Activated naive CD4-positive, alpha-beta T cell treated with anti-CD3 and anti-CD28 coated beads, Interleukin-2, amount 50 U/mL, for 24 hours (primary cell): ENCODE results near the gene NPBWR2.
A peak's percentile ranks its signal among the peaks of the same experiment; 100 is the strongest.
"Not testable (repeated sequence)": the region's sequence is repeated elsewhere in the genome, so short reads cannot be mapped to it uniquely, and the experiment has no call there.

Source experiments
- H3K27ac Mint-ChIP-seq: one replicate; pipeline ENCODE4 v1.8.0; 2021; ENCODE audit warnings: mild to moderate bottlenecking, mixed read lengths
- H3K27me3 Mint-ChIP-seq: one replicate; pipeline ENCODE4 v1.8.0; 2021; ENCODE audit warnings: mixed read lengths
- H3K36me3 Mint-ChIP-seq: one replicate; pipeline ENCODE4 v1.8.0; 2021; ENCODE audit warnings: mixed read lengths
- H3K4me1 Mint-ChIP-seq: one replicate; pipeline ENCODE4 v1.8.0; 2021; ENCODE audit warnings: mixed read lengths
- H3K4me3 Mint-ChIP-seq: one replicate; pipeline ENCODE4 v1.8.0; 2021; ENCODE audit warnings: mild to moderate bottlenecking, mixed read lengths
- H3K9me3 Mint-ChIP-seq: one replicate; pipeline ENCODE4 v1.8.0; 2021; ENCODE audit warnings: mixed read lengths

The NPBWR2 gene

DNA sequence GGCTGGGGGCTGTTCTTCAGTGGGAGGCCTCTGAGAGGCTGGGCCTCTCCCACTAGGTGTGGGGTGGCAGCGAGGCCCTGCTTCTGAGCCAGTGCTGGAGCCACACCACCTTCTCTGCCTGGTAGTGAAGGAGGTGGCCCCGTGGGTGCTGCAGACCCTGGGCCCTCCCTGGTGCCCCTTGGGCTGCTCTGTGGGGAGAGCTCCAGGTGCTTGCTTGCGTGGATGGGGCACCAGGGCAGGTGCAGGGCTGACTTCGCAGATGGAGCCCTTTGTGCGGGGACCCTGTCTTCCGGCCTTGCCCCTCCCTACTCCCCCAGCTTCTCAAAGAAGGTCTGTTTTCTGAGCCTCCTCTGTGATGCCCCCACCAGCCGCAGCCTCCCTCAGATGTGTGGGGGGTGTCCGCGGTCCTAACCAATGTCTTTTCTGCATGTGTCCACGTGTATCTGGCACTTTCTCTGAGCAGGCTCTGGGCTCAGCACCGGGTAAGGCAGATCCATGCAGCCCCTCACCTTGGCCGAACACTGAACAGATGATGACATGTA is 39.6 kb upstream of the NPBWR2 start:
- Mint-ChIP-seq H3K4me1 (no peaks in the 10 kb centered on the region), H3K9me3 (no peaks in the 10 kb centered on the region), H3K27ac (no peak overlapping the region), H3K27me3 (peaks cover 2% of the 10 kb centered on the region), H3K36me3 (no peaks in the 10 kb centered on the region), H3K4me3 (no peak overlapping the region)

GRCh38 chr20:64146301-64146935 is 39.1 kb upstream of the NPBWR2 start:
- Mint-ChIP-seq H3K27me3 (peaks cover 2% of the 10 kb centered on the region), H3K27ac (no peak overlapping the region), H3K4me1 (no peaks in the 10 kb centered on the region), H3K4me3 (no peak overlapping the region), H3K36me3 (no peaks in the 10 kb centered on the region), H3K9me3 (no peaks in the 10 kb centered on the region)

DNA sequence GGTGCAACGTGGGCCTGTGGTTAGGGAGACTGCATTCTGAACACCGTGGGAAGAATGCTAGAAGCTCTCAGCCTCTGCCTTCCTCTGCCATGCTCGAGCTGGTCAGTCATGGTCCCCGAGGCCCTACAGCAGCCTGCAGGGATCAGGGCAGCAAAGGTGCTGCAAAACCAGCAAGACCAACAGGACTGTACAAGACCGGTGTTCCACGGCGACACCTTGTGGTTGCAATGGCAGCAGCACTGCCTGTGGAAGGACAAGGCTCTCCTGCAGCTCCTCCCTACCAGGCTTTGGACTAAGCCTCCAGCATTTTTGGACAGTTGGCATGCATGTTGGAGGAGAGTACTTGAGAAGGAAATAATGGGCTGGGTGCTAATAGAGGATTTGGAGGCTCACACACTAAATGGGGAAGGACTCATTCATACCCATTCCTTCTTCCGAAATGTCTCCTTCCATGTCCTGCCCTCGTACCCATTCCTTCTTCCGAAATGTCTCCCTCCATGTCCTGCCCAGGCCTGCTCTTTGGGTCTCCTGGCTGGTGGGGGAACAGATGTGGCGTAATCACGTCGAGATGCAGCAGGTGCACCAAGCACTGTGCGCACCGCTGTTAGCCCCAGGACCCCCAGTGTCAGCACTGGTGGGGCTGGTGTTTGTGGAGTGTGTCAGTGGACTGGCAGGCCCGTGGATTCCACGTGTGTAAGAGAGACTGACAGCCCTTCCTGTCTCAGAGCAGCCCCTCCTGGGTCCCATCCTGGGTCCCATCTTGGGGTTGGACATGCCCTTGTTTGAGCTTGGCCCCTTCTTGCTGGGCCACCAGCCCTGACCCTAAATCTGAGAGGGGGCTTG is 38.3 kb upstream of the NPBWR2 start:
- Mint-ChIP-seq H3K27ac (no peak overlapping the region), H3K4me3 (no peak overlapping the region), H3K36me3 (no peaks in the 10 kb centered on the region), H3K27me3 (peaks cover 2% of the 10 kb centered on the region), H3K4me1 (no peaks in the 10 kb centered on the region), H3K9me3 (no peaks in the 10 kb centered on the region)

- no peaks in the 10 kb centered on the region for H3K4me1 Mint-ChIP-seq
- H3K9me3 Mint-ChIP-seq: no peaks in the 10 kb centered on the region
- no peaks in the 10 kb centered on the region for H3K36me3 Mint-ChIP-seq
- H3K4me3 Mint-ChIP-seq: no peak overlapping the region
- H3K27ac Mint-ChIP-seq: peak overlapping the region; percentile 1
- H3K27me3 Mint-ChIP-seq: peaks cover 2% of the 10 kb centered on the region
Measured at GRCh38 chr20:64144144-64144912, 37.0 kb upstream of the NPBWR2 start.

- H3K9me3 Mint-ChIP-seq: no peaks in the 10 kb centered on the region
- no peaks in the 10 kb centered on the region for H3K36me3 Mint-ChIP-seq
- H3K27ac Mint-ChIP-seq: no peak overlapping the region
- peaks cover 2% of the 10 kb centered on the region for H3K27me3 Mint-ChIP-seq
- H3K4me1 Mint-ChIP-seq: no peaks in the 10 kb centered on the region
- no peak overlapping the region for H3K4me3 Mint-ChIP-seq
Measured at GRCh38 chr20:64143018-64143801, 35.8 kb upstream of the NPBWR2 start.

DNA sequence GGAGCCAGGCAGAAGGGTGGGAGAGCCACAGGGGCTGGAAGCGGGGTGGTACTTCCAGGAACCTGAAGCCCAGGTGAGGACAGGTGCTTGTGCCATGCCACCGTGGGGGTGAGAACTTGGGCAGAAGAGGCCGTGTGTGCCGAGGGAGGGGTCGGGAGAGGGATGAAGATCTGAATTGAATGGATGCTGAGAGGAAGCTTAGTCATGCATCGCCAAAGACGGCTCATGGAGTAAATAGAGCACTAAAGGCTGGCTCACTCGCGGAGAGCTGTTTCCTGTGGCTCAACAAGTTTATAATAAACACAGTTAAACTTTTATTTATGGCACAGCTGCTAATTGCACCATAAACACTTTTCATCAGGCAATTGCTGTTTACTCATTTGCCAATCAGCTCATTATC is 35.2 kb upstream of the NPBWR2 start:
- H3K9me3 Mint-ChIP-seq: no peaks in the 10 kb centered on the region
- no peak overlapping the region for H3K27ac Mint-ChIP-seq
- no peak overlapping the region for H3K4me3 Mint-ChIP-seq
- no peaks in the 10 kb centered on the region for H3K4me1 Mint-ChIP-seq
- no peaks in the 10 kb centered on the region for H3K36me3 Mint-ChIP-seq
- H3K27me3 Mint-ChIP-seq: peaks cover 2% of the 10 kb centered on the region

DNA sequence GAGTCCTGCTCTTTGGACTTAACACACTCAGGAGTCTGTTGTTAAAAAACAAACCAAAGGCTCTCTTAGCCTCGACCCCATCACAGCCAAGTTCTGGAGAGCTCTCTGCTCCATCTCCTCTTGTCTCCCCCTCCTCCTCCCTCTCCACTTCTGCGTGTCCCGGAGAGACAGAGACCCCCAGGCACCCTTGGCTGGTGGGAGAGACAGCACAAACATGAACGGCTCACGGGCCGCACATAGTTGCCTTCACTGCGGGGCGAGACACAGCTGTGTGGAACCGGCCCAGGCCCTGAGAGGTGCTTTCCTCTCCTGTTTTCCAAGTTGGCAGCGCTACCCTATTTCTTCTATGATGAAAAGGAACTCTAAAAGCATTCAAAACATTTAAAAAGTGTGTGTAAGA is 33.6 kb upstream of the NPBWR2 start:
- Mint-ChIP-seq H3K27ac (no peak overlapping the region), H3K36me3 (no peaks in the 10 kb centered on the region), H3K27me3 (peaks cover 2% of the 10 kb centered on the region), H3K4me1 (no peaks in the 10 kb centered on the region), H3K9me3 (no peaks in the 10 kb centered on the region), H3K4me3 (no peak overlapping the region)

DNA sequence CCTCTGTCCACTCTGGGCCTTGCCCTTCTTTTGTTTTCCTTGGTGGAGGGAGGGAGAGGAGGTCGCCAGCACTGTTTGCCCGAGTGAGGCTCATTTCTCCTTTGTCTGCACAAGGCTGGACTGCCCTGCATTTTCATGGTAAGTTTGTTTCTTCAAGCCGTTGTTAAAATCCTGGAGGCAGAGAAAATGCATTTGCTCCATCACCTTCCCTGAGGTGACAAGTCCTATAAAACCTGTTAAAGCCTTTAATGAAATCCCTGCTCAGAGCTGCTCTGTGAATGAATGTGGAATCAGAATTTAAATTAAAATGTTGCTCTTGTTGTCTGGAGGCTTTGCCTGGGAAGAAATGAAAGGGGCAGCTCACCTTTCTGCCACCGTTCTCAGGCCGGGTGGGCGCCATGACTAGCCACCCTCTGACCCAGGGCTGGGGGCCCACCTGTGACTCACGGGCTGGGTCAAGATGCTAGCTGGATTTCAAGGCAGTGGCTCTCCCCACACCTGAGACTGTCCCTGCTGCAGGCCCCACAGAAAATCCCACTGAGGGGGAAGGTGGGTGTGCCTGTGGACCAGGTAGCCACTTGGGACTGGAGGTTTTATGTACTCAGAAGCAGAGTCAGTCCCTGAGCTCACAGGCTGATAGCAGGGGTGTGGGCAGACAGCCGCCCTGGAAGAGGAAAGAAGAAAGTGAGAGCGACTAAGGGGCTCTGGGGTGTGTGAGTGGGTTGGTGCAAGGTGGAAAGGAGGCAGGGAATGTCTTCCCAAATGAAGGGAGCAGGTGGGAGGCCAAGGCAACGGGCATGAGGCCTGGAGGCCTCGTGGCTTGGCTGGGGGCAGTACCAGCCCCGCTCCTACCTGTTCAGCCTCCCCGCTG is 32.9 kb upstream of the NPBWR2 start:
- no peaks in the 10 kb centered on the region for H3K4me1 Mint-ChIP-seq
- H3K9me3 Mint-ChIP-seq: no peaks in the 10 kb centered on the region
- no peaks in the 10 kb centered on the region for H3K36me3 Mint-ChIP-seq
- H3K27ac Mint-ChIP-seq: no peak overlapping the region
- peaks cover 2% of the 10 kb centered on the region for H3K27me3 Mint-ChIP-seq
- H3K4me3 Mint-ChIP-seq: no peak overlapping the region

- Mint-ChIP-seq H3K27me3 (peaks cover 2% of the 10 kb centered on the region), H3K36me3 (no peaks in the 10 kb centered on the region), H3K4me1 (no peaks in the 10 kb centered on the region), H3K9me3 (no peaks in the 10 kb centered on the region), H3K27ac (no peak overlapping the region), H3K4me3 (no peak overlapping the region)
Measured at GRCh38 chr20:64139199-64140060, 32.1 kb upstream of the NPBWR2 start.

- Mint-ChIP-seq H3K36me3 (no peaks in the 10 kb centered on the region), H3K27me3 (peaks cover 2% of the 10 kb centered on the region), H3K4me3 (no peak overlapping the region), H3K4me1 (no peaks in the 10 kb centered on the region), H3K27ac (no peak overlapping the region), H3K9me3 (no peaks in the 10 kb centered on the region)
Measured at GRCh38 chr20:64138276-64138815, 31.0 kb upstream of the NPBWR2 start.

DNA sequence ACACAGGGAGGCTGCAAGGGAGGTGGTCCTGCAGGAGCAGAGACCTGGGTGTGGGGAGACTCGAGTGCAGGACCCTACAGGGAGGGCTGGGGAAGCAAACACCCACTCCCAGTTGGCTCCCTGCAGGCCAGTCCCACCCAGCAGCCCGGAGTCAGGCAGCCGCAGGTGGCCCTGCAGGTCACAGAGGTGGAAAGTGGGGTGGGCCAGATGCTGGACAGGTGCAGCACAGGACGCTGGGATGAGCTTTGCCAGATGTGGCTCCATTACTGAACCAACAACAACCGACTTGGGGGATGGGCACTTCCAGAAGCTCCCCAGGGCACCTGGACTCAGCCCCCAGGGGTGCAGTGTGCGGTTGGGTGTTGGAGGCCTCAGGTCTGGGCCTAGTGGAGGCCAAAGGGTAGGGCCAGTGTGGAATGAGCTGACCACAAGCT is 30.2 kb upstream of the NPBWR2 start:
- H3K4me1 Mint-ChIP-seq: no peaks in the 10 kb centered on the region
- no peaks in the 10 kb centered on the region for H3K36me3 Mint-ChIP-seq
- no peak overlapping the region for H3K27ac Mint-ChIP-seq
- peaks cover 2% of the 10 kb centered on the region for H3K27me3 Mint-ChIP-seq
- no peak overlapping the region for H3K4me3 Mint-ChIP-seq
- H3K9me3 Mint-ChIP-seq: no peaks in the 10 kb centered on the region

- H3K36me3 Mint-ChIP-seq: no peaks in the 10 kb centered on the region
- H3K27ac Mint-ChIP-seq: no peak overlapping the region
- no peak overlapping the region for H3K4me3 Mint-ChIP-seq
- no peaks in the 10 kb centered on the region for H3K4me1 Mint-ChIP-seq
- H3K9me3 Mint-ChIP-seq: no peaks in the 10 kb centered on the region
- no peaks in the 10 kb centered on the region for H3K27me3 Mint-ChIP-seq
Measured at GRCh38 chr20:64136004-64136710, 28.8 kb upstream of the NPBWR2 start.

- H3K9me3 Mint-ChIP-seq, H3K27me3 Mint-ChIP-seq, H3K4me3 Mint-ChIP-seq, H3K36me3 Mint-ChIP-seq, H3K4me1 Mint-ChIP-seq, H3K27ac Mint-ChIP-seq: not testable (repeated sequence)
Measured at GRCh38 chr20:64134744-64135143, 27.4 kb upstream of the NPBWR2 start.
